ENCODE results near the gene RASAL3. TPM values are rescaled to one million over a fixed set of nuclear protein-coding genes. Genes with fewer than 3 reads are reported as not detected.
A peak's percentile ranks its signal among the peaks of the same experiment; 100 is the strongest.

RASAL3 gene
- total and polyA plus RNA-seq, 7 donors, result 0.60 to 20.3 (median 1.5) TPM

GRCh38 chr19:15421136-15421695 is 43.1 kb downstream of the RASAL3 start:
- intact Hi-C loops (cut with DNase I), result no loop called here
- TF ChIP-seq POLR2AphosphoS5 (IDR thresholded peaks at IDR 0.05) (no peak), POLR2A (IDR thresholded peaks at IDR 0.05) (no peak), CTCF (IDR thresholded peaks at IDR 0.05) (no peak), EP300 (IDR thresholded peaks at IDR 0.05) (no peak)
- Histone ChIP-seq H3K4me1 (peaks cover 0 to 31% (median 26%) of the 10 kb centered on the region in 4 donors), H3K9me3 (peaks cover 0 to 2% (median 0%) of the 10 kb centered on the region in 4 donors), H3K27ac (peak overlapping the region in 3 of 4 donors; percentile 39 to 59 (median 59)), H3K27me3 (no peaks in the 10 kb centered on the region), H3K4me3 (no peak overlapping the region), H3K36me3 (peaks cover 29 to 43% (median 35%) of the 10 kb centered on the region in 4 donors)
- DNase-seq, result no peak
- WGBS, 2 donors, result 77 to 78% methylated on average over 12 of the region's 12 CpGs

- Histone ChIP-seq H3K9me3 (peaks cover 0 to 2% (median 0%) of the 10 kb centered on the region in 4 donors), H3K27ac (peak overlapping the region; percentile 67 to 92 (median 80)), H3K36me3 (peaks cover 21 to 39% (median 23%) of the 10 kb centered on the region in 4 donors), H3K4me1 (peaks cover 0 to 42% (median 36%) of the 10 kb centered on the region in 4 donors), H3K4me3 (peak overlapping the region; percentile 73 to 81 (median 78)), H3K27me3 (no peaks in the 10 kb centered on the region)
- DNase-seq, result no peak
- TF ChIP-seq POLR2AphosphoS5 (IDR thresholded peaks at IDR 0.05), result no peak
- no peak for TF ChIP-seq CTCF (IDR thresholded peaks at IDR 0.05)
- TF ChIP-seq EP300 (IDR thresholded peaks at IDR 0.05), result no peak
- TF ChIP-seq POLR2A (IDR thresholded peaks at IDR 0.05), result no peak
- WGBS, 2 donors, result 13 to 32% methylated on average over 16 of the region's 16 CpGs
- intact Hi-C loops (cut with DNase I), result loop anchor here (1.0 to 5.0 kb wide), 3 partner anchors 13 to 87 kb away; partner anchors contain the start of genes BRD4 and WIZ
Measured at GRCh38 chr19:15419413-15420025, 44.8 kb downstream of the RASAL3 start.

GRCh38 chr19:15418579-15419412 is 45.5 kb downstream of the RASAL3 start, which contains the start of gene AKAP8L:
Gene AKAP8L (minus strand): TSS chr19:15418988. CDS start chr19:15418923, 65 bp downstream.
- peaks cover 0 to 2% (median 0%) of the 10 kb centered on the region in 4 donors for H3K9me3 ChIP-seq
- H3K4me3 ChIP-seq, result peak within 1 kb of the TSS; percentile 73 to 81 (median 78)
- intact Hi-C loops (cut with DNase I), result loop anchor here (1.0 to 5.0 kb wide), 4 partner anchors 14 to 86 kb away; partner anchors contain the start of genes AKAP8, BRD4 and WIZ
- peak; percentile 100 for DNase-seq
- 0 to 1% methylated on average over 61 of the region's 61 CpGs for WGBS, 2 donors
- TF ChIP-seq CTCF (IDR thresholded peaks at IDR 0.05), result peak; percentile 43 to 50 (median 46)
- peak; percentile 97 to 99 (median 98) for TF ChIP-seq POLR2AphosphoS5 (IDR thresholded peaks at IDR 0.05)
- TF ChIP-seq POLR2A (IDR thresholded peaks at IDR 0.05), result peak; percentile 94 to 95
- TF ChIP-seq EP300 (IDR thresholded peaks at IDR 0.05), result no peak
- peaks cover 14 to 32% (median 17%) of the 10 kb centered on the region in 4 donors for H3K36me3 ChIP-seq
- peaks cover 0 to 48% (median 42%) of the 10 kb centered on the region in 4 donors for H3K4me1 ChIP-seq
- no peaks in the 10 kb centered on the region for H3K27me3 ChIP-seq
- H3K27ac ChIP-seq, result peak within 1 kb of the TSS; percentile 85 to 94 (median 90)

- DNase-seq, result peak; percentile 78
- no peaks in the 10 kb centered on the region for H3K27me3 ChIP-seq
- peaks cover 0 to 2% (median 0%) of the 10 kb centered on the region in 4 donors for H3K9me3 ChIP-seq
- H3K36me3 ChIP-seq, result peaks cover 8 to 26% (median 11%) of the 10 kb centered on the region in 4 donors
- TF ChIP-seq EP300 (IDR thresholded peaks at IDR 0.05) (no peak), POLR2AphosphoS5 (IDR thresholded peaks at IDR 0.05) (no peak), CTCF (IDR thresholded peaks at IDR 0.05) (no peak), POLR2A (IDR thresholded peaks at IDR 0.05) (no peak)
- H3K4me1 ChIP-seq, result peaks cover 0 to 54% (median 48%) of the 10 kb centered on the region in 4 donors
- H3K27ac ChIP-seq, result peak overlapping the region; percentile 85 to 94 (median 90)
- 0 to 1% methylated on average over 16 of the region's 16 CpGs for WGBS, 2 donors
- intact Hi-C loops (cut with DNase I), result loop anchor here (1.0 to 5.0 kb wide), 3 partner anchors 31 to 86 kb away; partner anchors contain the start of genes AKAP8, BRD4 and WIZ
- peak overlapping the region; percentile 73 to 81 (median 78) for H3K4me3 ChIP-seq
Measured at GRCh38 chr19:15418231-15418578, 46.1 kb downstream of the RASAL3 start.
